H9 (cell line): ENCODE results near the gene NPTXR. TPM values are rescaled to one million over a fixed set of nuclear protein-coding genes. Genes with fewer than 3 reads are reported as not detected.

Experiments used
- DNase-seq: peaks from one replicate; pipeline ENCODE4 v3.0.0-alpha.2; 2017
- H2AFZ ChIP-seq: one replicate; pipeline ENCODE4 v1.6.1; 2013; ENCODE audit warnings: mild to moderate bottlenecking, low read length, control low read depth, moderate library complexity
- H2AK5ac ChIP-seq: 2 replicates; pipeline ENCODE4 v1.6.1; 2013; ENCODE audit warnings: low read length, control low read depth, mixed read lengths; ENCODE audit not compliant: insufficient read length
- H2BK120ac ChIP-seq: one replicate; pipeline ENCODE4 v1.6.1; 2013; ENCODE audit warnings: low read depth, mild to moderate bottlenecking, low read length, control low read depth, inconsistent platforms; ENCODE audit not compliant: poor library complexity, severe bottlenecking
- H2BK12ac ChIP-seq: 2 replicates; pipeline ENCODE4 v1.6.1; 2013; ENCODE audit warnings: low read length, control low read depth, mixed read lengths, low read depth; ENCODE audit not compliant: insufficient read length
- H2BK15ac ChIP-seq: 2 replicates; pipeline ENCODE4 v1.6.1; 2013; ENCODE audit warnings: low read depth, low read length, control low read depth
- H2BK20ac ChIP-seq: one replicate; pipeline ENCODE4 v1.6.1; 2013; ENCODE audit warnings: low read depth, mild to moderate bottlenecking, low read length, control low read depth, inconsistent platforms; ENCODE audit not compliant: poor library complexity, severe bottlenecking
- H2BK5ac ChIP-seq: 2 replicates; pipeline ENCODE4 v1.6.1; 2013; ENCODE audit warnings: low read length, control low read depth, mixed read lengths; ENCODE audit not compliant: insufficient read length
- H3K14ac ChIP-seq: 2 replicates; pipeline ENCODE4 v1.6.1; 2013; ENCODE audit warnings: low read length, control low read depth; ENCODE audit not compliant: insufficient read depth
- H3K18ac ChIP-seq: 2 replicates; pipeline ENCODE4 v1.6.1; 2013; ENCODE audit warnings: low read depth, mild to moderate bottlenecking, mixed read lengths, low read length, control low read depth; ENCODE audit not compliant: insufficient read length
- H3K23ac ChIP-seq: 2 replicates; pipeline ENCODE4 v1.6.1; 2013; ENCODE audit warnings: low read length, control low read depth, mixed read lengths, low read depth; ENCODE audit not compliant: insufficient read length
- H3K23me2 ChIP-seq: 2 replicates; pipeline ENCODE4 v1.6.1; 2013; ENCODE audit warnings: low read depth, mild to moderate bottlenecking, mixed read lengths, low read length, control low read depth; ENCODE audit not compliant: insufficient read length, poor library complexity, severe bottlenecking
- H3K27ac ChIP-seq: 2 replicates; pipeline ENCODE4 v1.5.1; 2013; ENCODE audit warnings: low read length, control low read depth, mixed read lengths, low read depth; ENCODE audit not compliant: insufficient read length
- H3K27me3 ChIP-seq: 2 replicates; pipeline ENCODE4 v1.6.1; 2013; ENCODE audit warnings: low read length, control low read depth, inconsistent platforms; ENCODE audit not compliant: insufficient read depth
- H3K4ac ChIP-seq: 2 replicates; pipeline ENCODE4 v1.6.1; 2013; ENCODE audit warnings: low read depth, mild to moderate bottlenecking, control low read depth, inconsistent platforms, low read length, moderate library complexity
- H3K4me1 ChIP-seq: 2 replicates; pipeline ENCODE4 v1.6.1; 2013; ENCODE audit warnings: low read length, control low read depth, inconsistent platforms; ENCODE audit not compliant: insufficient read depth
- H3K4me2 ChIP-seq: 2 replicates; pipeline ENCODE4 v1.6.1; 2013; ENCODE audit warnings: low read length, control low read depth, mixed read lengths; ENCODE audit not compliant: insufficient read length, insufficient read depth
- H3K56ac ChIP-seq: 2 replicates; pipeline ENCODE4 v1.6.1; 2013; ENCODE audit warnings: low read depth, mild to moderate bottlenecking, mixed read lengths, low read length, control low read depth; ENCODE audit not compliant: insufficient read length
- H3K79me1 ChIP-seq: 2 replicates; pipeline ENCODE4 v1.6.1; 2013; ENCODE audit warnings: low read depth, mild to moderate bottlenecking, moderate library complexity, low read length, control low read depth, inconsistent platforms; ENCODE audit not compliant: insufficient read depth, poor library complexity, severe bottlenecking
- H3K79me2 ChIP-seq: 2 replicates; pipeline ENCODE4 v1.6.1; 2013; ENCODE audit warnings: low read length, control low read depth, inconsistent platforms; ENCODE audit not compliant: insufficient read depth
- H3K9ac ChIP-seq: 2 replicates; pipeline ENCODE4 v1.6.1; 2013; ENCODE audit warnings: low read length, control low read depth, mixed read lengths; ENCODE audit not compliant: insufficient read length; ENCODE audit errors: extremely low read depth
- H3K9me3 ChIP-seq: one replicate; pipeline ENCODE4 v1.6.1; 2013; ENCODE audit warnings: low read depth, low read length, inconsistent platforms; ENCODE audit not compliant: control insufficient read depth
- H3T11ph ChIP-seq: one replicate; pipeline ENCODE4 v1.6.1; 2013; ENCODE audit warnings: mild to moderate bottlenecking, low read length, control low read depth, inconsistent platforms
- H4K20me1 ChIP-seq: one replicate; pipeline ENCODE4 v1.6.1; 2013; ENCODE audit not compliant: control insufficient read depth, insufficient read length, insufficient read depth
- H4K5ac ChIP-seq: 2 replicates; pipeline ENCODE4 v1.6.1; 2013; ENCODE audit warnings: low read depth, mild to moderate bottlenecking, mixed read lengths, low read length, control low read depth; ENCODE audit not compliant: insufficient read length
- H4K8ac ChIP-seq: replicated peaks from 2 replicates; pipeline ENCODE4 v1.6.1; 2013; ENCODE audit warnings: low read length, control low read depth, mixed read lengths, low read depth; ENCODE audit not compliant: insufficient read length
- H4K91ac ChIP-seq: 2 replicates; pipeline ENCODE4 v1.6.1; 2013; ENCODE audit warnings: low read depth, mild to moderate bottlenecking, moderate library complexity, mixed read lengths, low read length, control low read depth; ENCODE audit not compliant: insufficient read length
- H3K27ac Mint-ChIP-seq, 3 experiments: 2 replicates in 2 of 3; 3 replicates in 1 of 3; pipeline ENCODE4 v1.8.0; 2020 to 2021; ENCODE audit warnings: mixed read lengths in 3 of 3, mild to moderate bottlenecking in 1 of 3, moderate library complexity in 1 of 3
- H3K27me3 Mint-ChIP-seq: 2 replicates; pipeline ENCODE4 v1.8.0; 2021; ENCODE audit warnings: low read depth, mild to moderate bottlenecking, moderate library complexity, mixed read lengths
- H3K36me3 Mint-ChIP-seq, 3 experiments: 2 replicates in 2 of 3; 3 replicates in 1 of 3; pipeline ENCODE4 v1.8.0; 2020 to 2021; ENCODE audit warnings: low read depth in 3 of 3, mixed read lengths in 3 of 3; ENCODE audit not compliant: insufficient read depth in 1 of 3
- H3K4me1 Mint-ChIP-seq, 2 experiments: 2 replicates each; pipeline ENCODE4 v1.8.0; 2020; ENCODE audit warnings: mixed read lengths in 2 of 2
- H3K4me3 Mint-ChIP-seq, 2 experiments: 2 replicates in 1 of 2; 3 replicates in 1 of 2; pipeline ENCODE4 v1.8.0; 2020 to 2021; ENCODE audit warnings: mild to moderate bottlenecking in 2 of 2, mixed read lengths in 2 of 2, moderate library complexity in 1 of 2
- H3K9me3 Mint-ChIP-seq, 2 experiments: 2 replicates in 1 of 2; 3 replicates in 1 of 2; pipeline ENCODE4 v1.8.0; 2020; ENCODE audit warnings: mild to moderate bottlenecking in 2 of 2, mixed read lengths in 2 of 2, moderate library complexity in 1 of 2
- CTCF ChIP-seq: fragments of 200-600 bp; sonication (generic); conservative IDR thresholded peaks from 3 replicates; pipeline ENCODE4 v1.8.0; 2021; ENCODE audit warnings: antibody characterized with exemption, mild to moderate bottlenecking
- WGBS: extraction: QIAGEN DNeasy Blood & Tissue Kit; methylation state at CpG from one replicate; pipeline ENCODE4 v1.1.7; 2013; ENCODE audit warnings: missing lambda C conversion rate, low lambda C conversion rate, mixed read lengths; ENCODE audit not compliant: insufficient read length; ENCODE audit errors: extremely low coverage; 5-methylcytosine and 5-hydroxymethylcytosine counted together
- total RNA-seq: library from RNA; stranded (reverse); gene quantifications from 2 replicates; pipeline ENCODE4 v1.2.1, GENCODE V29; 2021

Gene NPTXR
- total RNA-seq, 1 experiment from 2014 or later: 8.1 TPM

DNA sequence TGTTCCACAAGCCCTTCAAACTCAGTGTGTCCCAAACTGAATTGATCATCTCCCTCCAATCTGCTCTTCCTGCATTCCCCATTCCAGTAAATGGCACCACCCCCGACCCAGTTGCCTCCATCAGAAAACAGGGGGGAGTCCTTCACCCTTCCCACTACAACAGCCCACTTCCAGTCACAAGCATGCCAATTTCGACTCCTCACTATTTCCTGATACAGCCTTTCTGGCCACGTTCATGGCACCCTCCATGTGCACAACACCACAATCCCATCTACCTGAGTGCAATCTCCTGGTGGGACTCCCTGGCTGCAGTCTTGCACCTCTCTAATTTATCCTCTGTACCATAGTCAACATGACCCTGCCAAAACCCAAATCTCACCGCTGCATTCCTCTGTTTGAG, 48.3 kb downstream of the NPTXR start:
- no peaks in the 10 kb centered on the region for H3K27me3 ChIP-seq
- no peaks in the 10 kb centered on the region for H3K79me2 ChIP-seq
- no peak for TF ChIP-seq CTCF
- no peak overlapping the region for H3K4ac ChIP-seq
- Mint-ChIP-seq H3K27me3 (peaks cover 47% of the 10 kb centered on the region), H3K27ac (no peak overlapping the region), H3K4me3 (no peak overlapping the region), H3K36me3 (no peaks in the 10 kb centered on the region), H3K4me1 (peaks cover 13 to 21% of the 10 kb centered on the region in 2 experiments), H3K9me3 (no peaks in the 10 kb centered on the region)
- no peaks in the 10 kb centered on the region for H3K9me3 ChIP-seq
- no peak overlapping the region for H2AK5ac ChIP-seq
- H3K14ac ChIP-seq: no peak overlapping the region
- no peak overlapping the region for H2BK15ac ChIP-seq
- no peak overlapping the region for H4K8ac ChIP-seq
- no peak overlapping the region for H2BK20ac ChIP-seq
- H3K27ac ChIP-seq: no peak overlapping the region
- H3K79me1 ChIP-seq: no peaks in the 10 kb centered on the region
- no peak overlapping the region for H3K9ac ChIP-seq
- H4K91ac ChIP-seq: no peak overlapping the region
- no peak overlapping the region for H2BK12ac ChIP-seq
- no CpG with 5 or more reads among the region's 4 CpGs for WGBS
- H2AFZ ChIP-seq: no peak overlapping the region
- H4K20me1 ChIP-seq: no peaks in the 10 kb centered on the region
- no peaks in the 10 kb centered on the region for H3K4me1 ChIP-seq
- H4K5ac ChIP-seq: no peak overlapping the region
- H3K56ac ChIP-seq: no peak overlapping the region
- no peak overlapping the region for H2BK120ac ChIP-seq
- H3T11ph ChIP-seq: no peak overlapping the region
- no peak overlapping the region for H3K23ac ChIP-seq
- no peaks in the 10 kb centered on the region for H3K23me2 ChIP-seq
- DNase-seq: no peak
- H2BK5ac ChIP-seq: no peak overlapping the region
- no peak overlapping the region for H3K4me2 ChIP-seq
- no peak overlapping the region for H3K18ac ChIP-seq
